Fibroblast of lung (primary cell): ENCODE measurements around the gene TRERF1.

Experiments
- EZH2 ChIP-seq: IDR thresholded peaks from 2 replicates; pipeline ENCODE4 v1.5.1; 2012; ENCODE audit warnings: low read length, control low read depth, mild to moderate bottlenecking; ENCODE audit errors: missing control alignments
- TF ChIP-seq, protein P1 (sequence below), 2 donors: IDR thresholded peaks in 1 of 2; conservative IDR thresholded peaks in 1 of 2; 1 replicate in 1 of 2; 2 replicates in 1 of 2; pipeline ENCODE4 v1.5.1; 2011 to 2012; ENCODE audit warnings: low read length in 2 of 2, control low read depth in 1 of 2, inconsistent platforms in 1 of 2, low read depth in 1 of 2, mild to moderate bottlenecking in 1 of 2

DNA sequence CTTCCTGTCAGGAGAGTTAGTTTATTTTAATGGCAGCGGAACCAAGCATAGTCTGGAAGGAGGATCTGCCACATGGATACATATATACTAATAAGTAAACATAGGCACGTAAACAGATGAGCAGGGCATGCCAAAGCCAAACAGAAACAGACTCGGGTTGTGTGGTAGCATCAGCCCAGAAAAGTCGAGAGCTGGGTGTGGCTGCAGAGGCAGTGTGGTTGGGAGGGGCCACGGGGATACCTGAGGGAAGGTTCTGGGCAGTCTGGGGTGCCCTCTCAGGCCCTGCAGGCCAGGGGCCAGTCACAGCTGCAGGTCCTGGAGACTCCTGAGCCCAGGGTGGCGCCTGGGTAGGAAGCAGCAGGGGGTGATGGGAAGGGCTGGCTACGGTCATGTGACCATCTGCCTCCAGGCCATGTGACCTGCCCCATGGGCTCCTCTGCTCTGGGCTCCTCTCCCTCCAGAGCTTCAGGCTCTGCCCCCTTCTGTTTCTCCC, 191.3 kb downstream of the TRERF1 start:
- no peak for TF ChIP-seq EZH2
- TF ChIP-seq, protein P1, sequence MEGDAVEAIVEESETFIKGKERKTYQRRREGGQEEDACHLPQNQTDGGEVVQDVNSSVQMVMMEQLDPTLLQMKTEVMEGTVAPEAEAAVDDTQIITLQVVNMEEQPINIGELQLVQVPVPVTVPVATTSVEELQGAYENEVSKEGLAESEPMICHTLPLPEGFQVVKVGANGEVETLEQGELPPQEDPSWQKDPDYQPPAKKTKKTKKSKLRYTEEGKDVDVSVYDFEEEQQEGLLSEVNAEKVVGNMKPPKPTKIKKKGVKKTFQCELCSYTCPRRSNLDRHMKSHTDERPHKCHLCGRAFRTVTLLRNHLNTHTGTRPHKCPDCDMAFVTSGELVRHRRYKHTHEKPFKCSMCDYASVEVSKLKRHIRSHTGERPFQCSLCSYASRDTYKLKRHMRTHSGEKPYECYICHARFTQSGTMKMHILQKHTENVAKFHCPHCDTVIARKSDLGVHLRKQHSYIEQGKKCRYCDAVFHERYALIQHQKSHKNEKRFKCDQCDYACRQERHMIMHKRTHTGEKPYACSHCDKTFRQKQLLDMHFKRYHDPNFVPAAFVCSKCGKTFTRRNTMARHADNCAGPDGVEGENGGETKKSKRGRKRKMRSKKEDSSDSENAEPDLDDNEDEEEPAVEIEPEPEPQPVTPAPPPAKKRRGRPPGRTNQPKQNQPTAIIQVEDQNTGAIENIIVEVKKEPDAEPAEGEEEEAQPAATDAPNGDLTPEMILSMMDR (conservative IDR thresholded peaks at IDR 0.05 in 1 of 2, IDR thresholded peaks at IDR 0.05 in 1 of 2; ENCODE audit: low read depth in 1 of 2, low read length in 2 of 2), result no peak
